ENCODE measurements around the gene PRUNE2. TPM values are rescaled to one million over a fixed set of nuclear protein-coding genes. Genes with fewer than 3 reads are reported as not detected.

Gene PRUNE2
- total RNA-seq, 2 donors from 2014 or later, result 12.1 to 90.0 TPM

GRCh38 chr9:76697554-76697953 lies 208.4 kb downstream of the PRUNE2 start:
- DNase-seq, result no peak
- Histone ChIP-seq H3K27me3 (no peaks in the 10 kb centered on the region), H3K4me1 (no peaks in the 10 kb centered on the region), H3K9ac (ENCODE audit: low read depth in 2 of 2, low read length in 2 of 2) (no peak overlapping the region), H3K9me3 (no peaks in the 10 kb centered on the region), H3K27ac (no peak overlapping the region), H3K36me3 (no peaks in the 10 kb centered on the region), H3K4me3 (no peak overlapping the region)
- no peak for TF ChIP-seq CTCF (IDR thresholded peaks at IDR 0.05)
- intact Hi-C loops (cut with DNase I), result no loop called here

- Histone ChIP-seq H3K4me3 (no peak overlapping the region), H3K36me3 (no peaks in the 10 kb centered on the region), H3K4me1 (no peaks in the 10 kb centered on the region), H3K27me3 (no peaks in the 10 kb centered on the region), H3K27ac (no peak overlapping the region), H3K9ac (ENCODE audit: low read depth in 2 of 2, low read length in 2 of 2) (no peak overlapping the region), H3K9me3 (no peaks in the 10 kb centered on the region)
- intact Hi-C loops (cut with DNase I), result no loop called here
- TF ChIP-seq CTCF (IDR thresholded peaks at IDR 0.05), result no peak
- DNase-seq, result no peak
Measured at GRCh38 chr9:76697081-76697480, 208.8 kb downstream of the PRUNE2 start.

GRCh38 chr9:76693912-76694311 lies 212.0 kb downstream of the PRUNE2 start:
- H3K4me3 ChIP-seq, result no peak overlapping the region
- intact Hi-C loops (cut with DNase I), result no loop called here
- H3K36me3 ChIP-seq, result no peaks in the 10 kb centered on the region
- no peak for DNase-seq
- H3K4me1 ChIP-seq, result no peaks in the 10 kb centered on the region
- H3K27me3 ChIP-seq, result no peaks in the 10 kb centered on the region
- no peak for TF ChIP-seq CTCF (IDR thresholded peaks at IDR 0.05)
- no peak overlapping the region for H3K9ac ChIP-seq (ENCODE audit: low read depth in 2 of 2, low read length in 2 of 2)
- no peaks in the 10 kb centered on the region for H3K9me3 ChIP-seq
- no peak overlapping the region for H3K27ac ChIP-seq

- no peak for DNase-seq
- Histone ChIP-seq H3K9ac (ENCODE audit: low read depth in 2 of 2, low read length in 2 of 2) (no peak overlapping the region), H3K27ac (no peak overlapping the region), H3K4me1 (no peaks in the 10 kb centered on the region), H3K36me3 (no peaks in the 10 kb centered on the region), H3K27me3 (no peaks in the 10 kb centered on the region), H3K9me3 (no peaks in the 10 kb centered on the region), H3K4me3 (no peak overlapping the region)
- no peak for TF ChIP-seq CTCF (IDR thresholded peaks at IDR 0.05)
- intact Hi-C loops (cut with DNase I), result no loop called here
Measured at GRCh38 chr9:76692458-76693129, 213.3 kb downstream of the PRUNE2 start.

GRCh38 chr9:76691517-76692313 lies 214.2 kb downstream of the PRUNE2 start:
- intact Hi-C loops (cut with DNase I), result no loop called here
- Histone ChIP-seq H3K27me3 (no peaks in the 10 kb centered on the region), H3K36me3 (no peaks in the 10 kb centered on the region), H3K9ac (ENCODE audit: low read depth in 2 of 2, low read length in 2 of 2) (no peak overlapping the region), H3K4me3 (no peak overlapping the region), H3K9me3 (no peaks in the 10 kb centered on the region), H3K27ac (no peak overlapping the region), H3K4me1 (no peaks in the 10 kb centered on the region)
- TF ChIP-seq CTCF (IDR thresholded peaks at IDR 0.05), result no peak
- DNase-seq, result peak; percentile 24
